HCT116 (cell line): ENCODE measurements around the gene WSCD1. TPM values are rescaled to one million over a fixed set of nuclear protein-coding genes. Genes with fewer than 3 reads are reported as not detected.

Experiments
- ATAC-seq: fragments of 200-7000 bp; cut with Tn5 transposase; 2 replicates; pipeline ENCODE4 v1.9.1; 2020; ENCODE audit warnings: mild to moderate bottlenecking, moderate library complexity
- BruUV-seq: library from RNA; stranded (reverse); fragments of 400-500 nt; replicated peaks from 2 replicates; lab custom pipeline; 2021; lab: Mats Ljungman, UMichigan
- CTCF ChIA-PET: fragments of 300-600 bp; sonication (Branson Sonifier 250); formaldehyde crosslinking; loops from one replicate; lab custom pipeline; 2021; ENCODE audit warnings: antibody characterized with exemption; lab: Charles Lee
- POLR2A ChIA-PET: fragments of 300-600, 350-600 bp; sonication (Branson Sonifier 250); formaldehyde crosslinking; loops from one replicate; lab custom pipeline; 2021; ENCODE audit warnings: antibody characterized with exemption; lab: Charles Lee
- RAD21 ChIA-PET, 2 experiments: fragments of 300-600 bp; sonication (Branson Sonifier 250); formaldehyde crosslinking; loops; one replicate each; lab custom pipeline; 2023; ENCODE audit warnings: low total read pairs in 2 of 2; ENCODE audit not compliant: uncharacterized antibody in 2 of 2, unreplicated experiment in 2 of 2, low non-redundant PET in 1 of 2; lab: Charles Lee
- DNase-seq: peaks from one replicate; pipeline ENCODE4 v3.0.0-alpha.2; 2010; ENCODE audit warnings: low read depth, low spot score
- H2AFZ ChIP-seq: fragments of 200-600 bp; shearing (Covaris generic), sonication (generic); 2 replicates; pipeline ENCODE4 v1.6.1; 2017; ENCODE audit warnings: low read depth, mixed run types, mixed read lengths, antibody characterized with exemption, low read length; ENCODE audit not compliant: poor library complexity, severe bottlenecking
- H3K27ac ChIP-seq: 2 replicates; pipeline ENCODE4 v1.5.1; 2012; ENCODE audit warnings: low read depth, low read length
- H3K27me3 ChIP-seq: fragments of 200-600 bp; sonication (generic); 2 replicates; pipeline ENCODE4 v1.6.1; 2016; ENCODE audit warnings: mixed run types, low read length, mixed read lengths; ENCODE audit not compliant: insufficient read depth
- H3K36me3 ChIP-seq, 2 experiments: fragments of 200-500 bp in 1 of 2; fragments of 200-600 bp in 1 of 2; sonication (Bioruptor generic) in 1 of 2; sonication (generic) in 1 of 2; 2 replicates each; pipeline versions ENCODE4 v1.5.1 to v1.6.1; 2014 to 2016; ENCODE audit warnings: low read length in 2 of 2, inconsistent platforms in 1 of 2, mixed read lengths in 1 of 2, mixed run types in 1 of 2; ENCODE audit not compliant: insufficient read depth in 2 of 2, control insufficient read depth in 1 of 2
- H3K4me1 ChIP-seq, 2 experiments: fragments of 200-600 bp in 1 of 2; sonication (generic) in 1 of 2; 2 replicates each; pipeline versions ENCODE4 v1.5.1 to v1.6.1; 2012 to 2017; ENCODE audit warnings: low read length in 2 of 2, inconsistent platforms in 1 of 2, mild to moderate bottlenecking in 1 of 2, mixed read lengths in 1 of 2, mixed run types in 1 of 2, moderate library complexity in 1 of 2; ENCODE audit not compliant: insufficient read depth in 2 of 2, control insufficient read depth in 1 of 2
- H3K4me2 ChIP-seq: fragments of 200-600 bp; sonication (generic); 2 replicates; pipeline ENCODE4 v1.6.1; 2017; ENCODE audit warnings: mixed run types, low read length, mixed read lengths
- H3K4me3 ChIP-seq, 2 experiments: fragments of 200-600 bp in 1 of 2; sonication (generic) in 1 of 2; replicated peaks in 1 of 2; 2 replicates each; pipeline ENCODE4 v1.5.1; 2011 to 2016; ENCODE audit warnings: low read length in 2 of 2, control low read depth in 1 of 2, low read depth in 1 of 2, mild to moderate bottlenecking in 1 of 2, mixed read lengths in 1 of 2, mixed run types in 1 of 2
- H3K79me2 ChIP-seq: fragments of 200-600 bp; sonication (generic); 2 replicates; pipeline ENCODE4 v1.6.1; 2017; ENCODE audit warnings: mild to moderate bottlenecking, mixed run types, low read length, moderate library complexity, mixed read lengths; ENCODE audit not compliant: insufficient read depth
- H3K9ac ChIP-seq: fragments of 200-600 bp; sonication (generic); 2 replicates; pipeline ENCODE4 v1.6.1; 2016; ENCODE audit warnings: low read length, mixed read lengths
- H3K9me2 ChIP-seq: fragments of 200-600 bp; sonication (generic), shearing (Covaris generic); 2 replicates; pipeline ENCODE4 v1.6.1; 2017; ENCODE audit warnings: mixed run types, mild to moderate bottlenecking, moderate library complexity; ENCODE audit not compliant: insufficient read depth
- H3K9me3 ChIP-seq, 2 experiments: fragments of 200-500 bp in 1 of 2; fragments of 200-600 bp in 1 of 2; sonication (Bioruptor generic) in 1 of 2; sonication (generic) in 1 of 2; 2 replicates each; pipeline ENCODE4 v1.6.1; 2014 to 2017; ENCODE audit warnings: low read length in 2 of 2, mixed read lengths in 2 of 2, inconsistent platforms in 1 of 2, low read depth in 1 of 2, mild to moderate bottlenecking in 1 of 2, mixed run types in 1 of 2, moderate library complexity in 1 of 2; ENCODE audit not compliant: control insufficient read depth in 1 of 2, insufficient read depth in 1 of 2
- H4K20me1 ChIP-seq: fragments of 200-600 bp; sonication (generic), shearing (Covaris generic); 2 replicates; pipeline ENCODE4 v1.6.1; 2017; ENCODE audit warnings: mixed run types, mild to moderate bottlenecking, moderate library complexity; ENCODE audit not compliant: insufficient read depth
- ATF3 ChIP-seq: IDR thresholded peaks from 2 replicates; pipeline ENCODE4 v1.6.1; 2012
- CBX3 ChIP-seq: IDR thresholded peaks from 2 replicates; pipeline ENCODE4 v1.6.1; 2012; ENCODE audit warnings: low read depth
- CEBPB ChIP-seq: IDR thresholded peaks from 2 replicates; pipeline ENCODE4 v1.6.1; 2012; ENCODE audit warnings: low read depth
- ELF1 ChIP-seq: IDR thresholded peaks from 2 replicates; pipeline ENCODE4 v1.6.1; 2012; ENCODE audit warnings: low read depth, borderline replicate concordance
- EZH2 ChIP-seq: fragments of 200-600 bp; sonication (generic); IDR thresholded peaks from 2 replicates; pipeline ENCODE4 v1.6.1; 2017; ENCODE audit warnings: antibody characterized with exemption, mixed run types
- EZH2phosphoT487 ChIP-seq: fragments of 200-600 bp; IDR thresholded peaks from 2 replicates; pipeline ENCODE4 v1.6.1; 2018; ENCODE audit warnings: antibody characterized with exemption, borderline replicate concordance
- FOSL1 ChIP-seq: IDR thresholded peaks from 2 replicates; pipeline ENCODE4 v1.6.1; 2012; ENCODE audit warnings: low read depth
- JUND ChIP-seq: IDR thresholded peaks from 2 replicates; pipeline ENCODE4 v1.6.1; 2012
- MAX ChIP-seq: IDR thresholded peaks from 2 replicates; pipeline ENCODE4 v1.6.1; 2012
- POLR2A ChIP-seq: IDR thresholded peaks from 2 replicates; pipeline ENCODE4 v1.7.0; 2011; ENCODE audit warnings: borderline replicate concordance; ENCODE audit not compliant: insufficient read depth, insufficient read length; ENCODE audit errors: extremely low read depth
- POLR2AphosphoS5 ChIP-seq: IDR thresholded peaks from 2 replicates; pipeline ENCODE4 v1.6.1; 2011; ENCODE audit warnings: mild to moderate bottlenecking, low read depth, low read length, moderate library complexity
- RAD21 ChIP-seq: IDR thresholded peaks from 2 replicates; pipeline ENCODE4 v1.6.1; 2012; ENCODE audit warnings: low read depth, mild to moderate bottlenecking
- REST ChIP-seq: IDR thresholded peaks from 2 replicates; pipeline ENCODE4 v1.6.1; 2012; ENCODE audit warnings: low read depth
- SRF ChIP-seq: IDR thresholded peaks from 2 replicates; pipeline ENCODE4 v1.6.1; 2012; ENCODE audit warnings: low read depth
- YY1 ChIP-seq: IDR thresholded peaks from 2 replicates; pipeline ENCODE4 v1.6.1; 2011; ENCODE audit warnings: low read length, low read depth, moderate library complexity, mild to moderate bottlenecking; ENCODE audit not compliant: insufficient replicate concordance; ENCODE audit errors: extremely low read depth
- ZBTB33 ChIP-seq: IDR thresholded peaks from 2 replicates; pipeline ENCODE4 v1.6.1; 2011; ENCODE audit warnings: mild to moderate bottlenecking, low read length, moderate library complexity; ENCODE audit not compliant: insufficient replicate concordance; ENCODE audit errors: extremely low read depth
- ZFX ChIP-seq: fragments of 450-650 bp; IDR thresholded peaks from 2 replicates; pipeline ENCODE4 v1.6.1; 2017
- ZNF274 ChIP-seq: fragments of 200-500 bp; sonication (Bioruptor generic); IDR thresholded peaks from 2 replicates; pipeline ENCODE4 v1.6.1; 2014; ENCODE audit warnings: mild to moderate bottlenecking, low read depth, low read length, inconsistent platforms
- intact Hi-C: fragments of 100-400 bp; cut with micrococcal nuclease; formaldehyde crosslinking; loops from 2 replicates; pipeline ENCODE4 v1.10.0; 2022
- total RNA-seq: library from RNA; stranded (reverse); gene quantifications from one replicate; pipeline ENCODE4 v1.2.1, GENCODE V29; 2021; ENCODE audit not compliant: unreplicated experiment

WSCD1 gene
- total RNA-seq, 1 experiment from 2014 or later: 0.15 TPM

- no peak overlapping the region for H2AFZ ChIP-seq
- DNase-seq: no peak
- no peak overlapping the region for H3K4me3 ChIP-seq
- H3K36me3 ChIP-seq: no peaks in the 10 kb centered on the region
- no peak overlapping the region for H3K27ac ChIP-seq
- H4K20me1 ChIP-seq: no peaks in the 10 kb centered on the region
- H3K9ac ChIP-seq: no peak overlapping the region
- CTCF ChIA-PET: no interaction called here
- no peaks in the 10 kb centered on the region for H3K9me2 ChIP-seq
- no peaks in the 10 kb centered on the region for H3K79me2 ChIP-seq
- RAD21 ChIA-PET: no interaction called here
- POLR2A ChIA-PET: no interaction called here
- TF ChIP-seq SRF (no peak), ELF1 (no peak), CBX3 (no peak), EZH2 (no peak), MAX (no peak), POLR2AphosphoS5 (no peak), RAD21 (no peak), CEBPB (no peak), JUND (no peak), REST (no peak), ZNF274 (no peak), EZH2phosphoT487 (no peak), ATF3 (no peak), ZBTB33 (no peak), POLR2A (no peak), FOSL1 (no peak), ZFX (no peak), YY1 (no peak)
- TF ChIP-seq, all 23 proteins: peak for 0
- BruUV-seq: no TSS peak
- H3K4me1 ChIP-seq: no peaks in the 10 kb centered on the region
- ATAC-seq: no peak
- intact Hi-C loops: no loop called here
- H3K4me2 ChIP-seq: no peak overlapping the region
- peaks cover 3% of the 10 kb centered on the region; the same call in 1 of the 2 replicates for H3K27me3 ChIP-seq
- H3K9me3 ChIP-seq: no peaks in the 10 kb centered on the region
These were observed 5.7 kb downstream of the WSCD1 start for GRCh38 chr17:6075845-6076244.
